ENCODE data around the gene REXO2. TPM values are rescaled to one million over a fixed set of nuclear protein-coding genes. Genes with fewer than 3 reads are reported as not detected.

REXO2 gene
- total RNA-seq, 1 donor from 2014 or later: 67.5 TPM

DNA sequence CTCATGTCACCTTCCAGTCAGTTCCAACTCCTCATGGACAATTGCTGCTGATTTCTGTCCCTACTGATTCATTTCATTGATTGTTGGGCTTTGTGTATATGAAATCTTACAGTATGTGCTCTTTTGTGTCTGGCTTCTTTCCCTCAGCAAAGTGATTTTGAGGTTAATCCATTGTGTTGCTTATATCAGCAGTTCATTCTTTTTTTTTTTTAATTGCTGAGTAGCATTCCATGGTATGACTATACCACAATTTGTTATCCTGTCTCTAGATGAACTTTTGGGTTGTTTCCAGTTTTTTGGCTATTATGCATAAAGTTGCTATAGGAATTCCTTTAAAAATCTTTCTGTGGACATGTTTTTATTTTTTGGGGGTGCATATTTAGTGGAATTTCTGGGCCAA, 60.5 kb downstream of the REXO2 start:
- Histone ChIP-seq H3K27ac (no peak overlapping the region), H3K36me3 (no peaks in the 10 kb centered on the region), H3K9me3 (no peaks in the 10 kb centered on the region), H3K27me3 (ENCODE audit: low read depth) (no peaks in the 10 kb centered on the region), H3K4me3 (no peak overlapping the region), H3K4me1 (no peaks in the 10 kb centered on the region)
- intact Hi-C loops (cut with DNase I): no loop called here
- ATAC-seq (no peak), DNase-seq (no peak)
- TF ChIP-seq CTCF (IDR thresholded peaks at IDR 0.05): no peak

Other genes with a start within 250 kb of the REXO2 start
- gene NNMT, start 143.1 kb upstream of the REXO2 start, total RNA-seq: 162 TPM
- gene C11orf71, start 39.0 kb upstream of the REXO2 start, total RNA-seq: 8.7 TPM
- gene RBM7, start 38.8 kb upstream of the REXO2 start, total RNA-seq: 25.8 TPM
- not detected for gene NXPE1, start 120.4 kb downstream of the REXO2 start, total RNA-seq
- gene NXPE4, start 156.3 kb downstream of the REXO2 start, total RNA-seq: not detected
- 0.38 TPM for gene NXPE2, start 239.1 kb downstream of the REXO2 start, total RNA-seq